NCI-H2029 (cell line): ENCODE results near the gene PCYOX1L.
"Not testable (repeated sequence)": the region's sequence is repeated elsewhere in the genome, so short reads cannot be mapped to it uniquely, and the experiment has no call there.

Experiments
- DNase-seq: peaks from one replicate; lab custom pipeline; 2025; lab: John Stamatoyannopoulos, UW

The PCYOX1L gene

DNA sequence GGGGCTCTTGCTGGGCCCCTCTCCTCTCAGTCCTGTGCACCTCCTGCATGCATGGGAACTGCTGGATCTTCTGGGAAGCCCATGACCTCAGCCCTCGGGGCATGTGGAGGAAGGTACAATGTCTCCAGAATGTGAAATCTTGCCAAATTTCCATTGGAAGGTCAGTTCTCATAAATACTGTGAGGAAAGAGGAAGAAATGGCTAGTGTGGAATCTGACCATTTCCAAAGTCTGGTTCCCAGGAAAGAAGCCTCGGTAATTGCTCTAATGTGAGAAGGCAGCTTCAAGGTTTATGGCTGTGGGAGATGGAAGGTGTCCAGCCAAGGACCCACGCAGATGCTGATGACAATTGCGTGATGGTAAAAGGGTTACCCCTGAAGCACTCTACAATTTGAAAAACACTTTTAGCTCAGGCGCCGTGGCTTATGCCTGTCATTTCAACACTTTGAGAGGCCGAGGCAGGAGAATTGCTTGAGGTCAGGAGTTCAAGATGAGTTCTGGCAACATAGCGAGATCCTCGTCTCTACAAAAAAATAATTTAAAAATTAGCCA, 29.3 kb downstream of the PCYOX1L start:
- no peak for DNase-seq

DNA sequence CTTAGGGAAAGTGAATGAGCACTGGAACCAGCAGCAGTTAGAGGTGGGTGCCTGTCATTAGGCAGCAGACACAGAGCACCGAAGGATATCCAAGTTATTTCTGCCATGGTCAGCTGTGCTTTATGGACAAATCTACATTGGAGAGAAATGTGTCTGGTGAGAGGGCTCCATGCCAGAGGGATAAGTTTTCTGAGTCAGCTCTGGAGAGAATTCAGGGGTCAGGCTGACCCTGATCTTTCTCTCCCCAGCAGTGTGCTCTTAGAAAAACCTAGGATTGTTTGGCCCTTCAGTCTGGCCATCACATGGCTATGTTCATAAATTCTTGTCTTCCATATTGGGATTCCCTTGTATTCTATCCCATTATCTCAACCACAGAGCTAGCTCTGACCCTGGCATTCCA, 30.1 kb downstream of the PCYOX1L start:
- no peak for DNase-seq

DNA sequence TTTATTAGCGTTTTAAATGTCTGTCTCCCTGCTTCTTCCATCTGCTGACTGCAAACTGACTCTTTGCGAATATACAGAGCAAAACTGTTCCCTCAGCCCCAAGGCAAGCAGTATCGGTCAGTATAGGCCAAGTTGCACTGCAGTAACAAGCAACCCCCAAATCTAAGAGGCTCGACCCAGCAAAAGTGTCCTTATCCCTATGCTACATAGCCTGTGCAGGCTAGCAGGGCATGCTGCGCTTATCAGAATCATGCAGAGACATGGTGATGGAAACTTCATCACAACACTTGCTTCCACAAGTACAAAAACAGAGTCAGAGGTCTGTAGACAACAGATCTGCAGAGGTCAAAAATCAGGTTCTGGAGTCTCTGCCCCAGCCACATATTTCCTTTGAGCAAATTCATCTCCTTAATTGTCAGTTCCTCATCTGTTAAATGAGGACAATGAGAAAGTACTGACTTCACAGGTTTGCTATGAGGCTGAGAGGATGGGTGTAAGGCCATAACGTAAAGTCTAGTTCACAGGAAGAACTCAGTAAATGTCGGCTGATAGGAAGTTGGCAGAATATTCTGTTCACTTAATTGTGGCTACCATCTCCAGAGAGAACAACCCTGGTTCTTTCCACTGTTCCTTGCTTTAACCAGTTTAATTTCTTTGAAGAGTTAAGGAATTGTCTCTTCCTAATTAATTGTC, 30.8 kb downstream of the PCYOX1L start:
- no peak for DNase-seq

DNA sequence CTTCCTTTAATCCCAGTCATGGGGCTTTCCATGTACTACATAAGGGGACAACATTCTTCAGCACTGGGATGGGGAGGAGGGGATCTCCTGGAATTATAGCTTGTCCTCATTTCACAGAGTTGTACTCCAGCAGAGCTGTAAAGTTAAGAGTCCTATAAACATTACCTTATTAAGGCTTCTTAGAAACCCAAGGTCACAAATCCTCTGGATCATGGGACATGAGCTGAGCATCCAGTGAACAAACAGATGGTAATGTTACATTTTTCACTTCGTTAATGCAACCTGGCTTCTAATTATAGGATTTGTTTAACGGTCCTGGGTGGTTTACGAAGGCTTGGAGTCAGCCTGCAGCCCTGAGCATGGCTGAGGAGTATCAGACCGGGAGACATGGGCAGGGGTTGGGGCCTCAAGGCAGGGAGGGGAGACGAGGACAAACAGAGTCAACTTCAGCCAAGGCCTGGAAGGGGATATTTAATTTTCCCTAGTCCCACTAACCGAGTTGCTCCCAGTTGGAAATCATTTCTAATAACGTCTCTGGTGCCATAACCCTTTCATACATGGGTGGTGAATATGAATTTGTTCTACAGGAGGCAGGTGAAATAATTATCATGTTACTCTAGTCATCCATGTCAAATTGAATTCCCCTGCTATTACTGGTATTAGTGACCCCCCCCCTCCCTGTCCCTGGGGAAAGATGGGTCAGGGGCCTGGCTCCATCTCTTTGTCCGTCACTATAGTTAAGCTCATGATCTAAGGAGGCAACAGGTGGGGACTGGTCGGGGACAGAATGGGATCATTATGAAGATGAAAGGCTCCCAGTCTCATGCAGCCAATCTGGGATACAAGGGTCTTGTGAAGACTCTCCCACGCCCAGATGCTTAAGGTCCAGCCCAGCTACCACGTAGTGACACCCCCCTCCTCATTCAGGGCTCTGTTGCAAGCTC, 32.0 kb downstream of the PCYOX1L start:
- DNase-seq: no peak

DNA sequence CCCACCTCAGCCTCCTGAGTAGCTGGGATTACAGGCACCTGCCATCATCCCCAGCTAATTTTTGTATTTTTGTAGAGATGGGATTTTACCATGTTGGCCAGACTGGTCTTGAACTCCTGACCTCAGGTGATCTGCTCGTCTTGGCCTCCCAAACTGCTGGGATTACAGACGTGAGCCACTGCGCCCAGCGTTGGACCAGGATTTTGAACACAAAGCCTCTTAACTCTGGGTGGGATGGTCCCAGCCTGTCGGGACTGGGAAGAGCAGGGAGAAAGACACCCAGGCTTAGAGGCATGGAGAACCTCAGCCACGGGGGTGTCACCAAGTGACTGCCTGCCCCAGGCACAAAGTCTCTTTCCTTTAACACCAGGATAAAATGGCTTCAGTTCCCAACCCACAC, 33.2 kb downstream of the PCYOX1L start:
- not testable (repeated sequence) for DNase-seq

DNA sequence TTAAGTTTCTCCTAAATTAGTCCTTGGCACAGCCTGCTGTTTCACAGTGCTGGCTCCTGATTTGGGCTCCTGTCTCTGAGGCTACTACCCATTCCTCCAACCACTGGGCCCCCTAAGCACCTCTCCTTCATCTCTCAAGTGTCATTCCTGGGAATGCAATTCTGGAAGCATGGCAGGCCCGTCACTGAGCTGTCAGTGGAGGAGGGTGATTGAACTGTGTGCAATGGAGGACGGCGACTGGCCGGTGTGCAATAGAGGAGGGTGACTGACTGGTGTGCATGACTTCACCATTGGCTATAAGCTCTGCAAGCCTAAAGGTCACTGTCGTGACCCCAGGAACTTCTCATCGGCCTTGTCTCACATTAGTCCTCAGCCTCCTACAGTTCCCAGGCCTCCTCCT, 33.7 kb downstream of the PCYOX1L start:
- DNase-seq: no peak

DNA sequence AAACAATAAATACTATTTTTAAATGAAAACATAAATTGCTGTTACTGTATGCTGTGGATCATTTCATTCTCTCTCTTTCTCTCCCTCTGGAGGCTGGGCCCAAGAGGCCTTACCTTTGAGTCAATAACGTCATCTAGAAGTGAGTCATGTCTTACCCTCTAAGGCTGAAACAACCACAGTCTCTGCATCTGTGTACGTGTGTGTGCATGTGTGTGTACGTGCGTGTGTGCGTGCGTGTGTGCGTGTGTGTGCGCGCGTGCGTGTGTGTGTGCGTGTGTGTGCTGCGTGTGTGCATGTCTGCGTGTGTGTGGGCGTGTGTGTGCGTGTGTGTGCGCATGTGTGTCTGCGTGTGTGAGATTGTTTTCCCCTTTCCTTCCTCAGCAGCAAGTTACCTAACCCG, 34.9 kb downstream of the PCYOX1L start:
- DNase-seq: no peak

DNA sequence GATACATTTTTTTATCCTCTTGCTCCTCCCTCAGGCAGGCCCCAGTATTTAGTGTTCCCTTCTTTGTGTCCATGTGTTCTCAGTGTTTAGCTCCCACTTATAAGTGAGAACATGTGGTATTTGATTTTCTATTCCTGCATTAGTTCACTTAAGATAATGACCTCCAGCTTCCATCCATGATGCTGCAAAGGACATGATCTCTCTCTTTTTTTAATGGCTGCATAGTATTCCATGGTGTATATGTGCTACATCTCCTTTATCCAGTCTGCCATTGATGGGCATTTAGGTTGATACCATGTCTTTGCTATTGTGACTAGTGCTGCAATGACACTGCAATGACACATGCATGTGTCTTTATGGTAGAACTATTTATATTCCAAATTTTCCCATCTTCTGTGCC, 37.1 kb downstream of the PCYOX1L start:
- not testable (repeated sequence) for DNase-seq

DNA sequence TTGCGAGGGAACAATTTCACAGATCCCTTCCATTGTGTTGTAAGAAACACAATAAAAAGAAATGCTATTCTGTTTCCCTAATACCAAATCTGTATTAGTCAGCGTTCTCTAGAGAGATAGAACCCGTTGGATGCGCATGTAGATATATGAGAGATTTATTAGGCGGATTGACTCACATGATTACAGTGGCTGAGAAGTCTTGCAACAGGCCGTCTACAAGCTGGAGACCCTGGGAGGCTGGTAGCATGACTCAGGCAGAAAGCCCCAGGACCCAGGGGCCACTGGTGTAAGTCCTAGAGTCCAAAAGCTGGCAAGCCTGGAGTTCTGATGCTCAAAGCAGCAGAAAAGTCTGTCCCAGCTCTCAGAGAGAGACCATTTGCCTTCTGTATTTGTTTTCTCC, 39.7 kb downstream of the PCYOX1L start:
- DNase-seq: no peak

DNA sequence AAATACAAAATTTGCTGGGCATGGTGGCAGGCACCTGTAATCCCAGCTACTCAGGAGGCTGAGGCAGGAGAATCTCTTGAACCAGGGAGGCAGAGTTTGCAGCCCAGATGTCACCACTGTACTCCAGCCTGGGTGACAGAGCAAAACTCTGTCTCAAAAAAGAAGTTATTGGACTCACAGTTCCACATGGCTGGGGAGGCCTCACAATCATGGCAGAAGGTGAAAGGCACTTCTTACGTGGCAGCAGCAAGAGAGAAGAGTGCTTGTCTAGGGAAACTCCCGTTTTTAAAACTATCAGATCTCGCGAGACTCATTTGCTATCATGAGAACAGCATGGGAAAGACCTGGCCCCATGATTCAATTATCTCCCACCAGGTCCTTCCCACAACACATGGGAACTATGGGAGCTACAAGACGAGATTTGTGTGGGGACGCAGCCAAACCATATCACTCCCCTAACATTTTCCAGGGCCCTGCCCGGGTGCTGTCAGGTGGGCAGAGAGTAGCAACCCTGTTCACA, 41.0 kb downstream of the PCYOX1L start:
- DNase-seq: not testable (repeated sequence)

DNA sequence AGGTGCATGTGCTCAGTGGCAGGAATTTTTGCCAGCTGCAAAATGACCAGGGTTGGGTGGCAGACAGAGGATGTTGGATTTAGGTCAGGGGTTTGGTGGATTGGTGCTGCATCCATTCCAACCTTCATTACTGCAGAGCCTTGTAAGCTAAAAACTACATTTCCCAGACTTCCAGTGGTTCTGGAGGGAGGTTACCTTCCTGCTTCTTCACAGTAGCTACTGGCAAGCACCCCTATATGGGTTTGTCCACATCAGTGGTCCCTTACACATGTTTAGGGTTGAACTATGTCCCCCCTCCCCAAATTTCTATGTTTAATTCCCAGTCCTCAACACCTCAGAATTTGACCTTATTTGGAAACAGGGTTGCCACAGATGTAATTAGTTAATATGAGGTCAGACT, 41.9 kb downstream of the PCYOX1L start:
- DNase-seq: no peak

DNA sequence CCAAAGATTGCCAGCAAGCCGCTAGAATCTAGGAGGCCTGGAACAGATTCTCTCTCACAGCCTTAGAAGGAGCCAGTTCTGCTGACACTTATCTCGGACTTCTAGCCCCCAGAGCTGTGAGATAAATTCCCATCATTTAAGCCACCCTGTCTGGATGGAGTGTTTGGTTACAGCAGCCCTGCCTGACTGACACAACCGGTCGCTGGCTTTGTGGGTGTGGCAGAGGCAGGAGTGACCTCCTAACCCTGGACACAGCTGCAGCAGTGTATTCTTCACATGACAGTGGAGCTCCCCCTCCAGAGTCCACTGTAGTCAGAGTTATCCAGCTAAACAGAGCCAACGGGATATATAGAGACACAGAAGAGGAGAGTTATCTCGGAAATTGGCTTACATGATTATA, 42.5 kb downstream of the PCYOX1L start:
- DNase-seq: no peak

DNA sequence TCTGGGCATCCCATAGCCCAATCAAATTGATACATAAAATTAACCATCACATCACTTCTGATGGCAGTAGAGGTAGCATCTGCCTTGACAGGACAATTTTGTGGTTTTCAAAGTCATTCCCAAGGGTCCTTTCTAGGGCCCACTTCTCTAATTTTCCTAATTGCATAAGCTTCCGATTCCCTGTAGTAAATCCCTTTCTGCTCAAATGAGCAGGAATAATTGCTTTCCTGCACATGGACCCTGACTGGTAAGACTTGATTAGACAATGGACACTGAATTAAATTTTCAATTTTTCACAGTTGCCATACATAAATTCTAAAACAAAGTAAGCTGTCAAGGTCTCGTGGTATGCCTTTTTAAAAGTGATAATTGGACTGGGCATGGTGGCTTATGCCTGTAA, 43.2 kb downstream of the PCYOX1L start:
- no peak for DNase-seq

DNA sequence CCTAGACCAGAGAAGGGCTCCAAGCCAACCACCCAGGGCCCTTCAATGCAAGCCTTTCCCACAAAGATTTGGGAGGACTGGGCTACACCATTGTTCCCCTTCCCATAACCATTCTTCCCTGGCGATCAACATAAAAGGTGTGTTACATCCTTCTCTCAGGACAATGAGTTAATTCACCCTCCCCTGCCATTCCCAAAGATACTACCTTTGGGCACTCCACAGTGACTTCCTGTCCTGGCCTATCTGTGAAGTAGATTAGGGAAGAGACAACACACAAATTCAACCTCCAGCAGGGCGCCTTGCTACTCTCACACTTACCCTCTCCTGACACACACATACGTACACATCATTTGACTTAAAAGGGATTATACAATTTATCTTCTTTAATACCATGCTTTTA, 44.4 kb downstream of the PCYOX1L start:
- DNase-seq: no peak

DNA sequence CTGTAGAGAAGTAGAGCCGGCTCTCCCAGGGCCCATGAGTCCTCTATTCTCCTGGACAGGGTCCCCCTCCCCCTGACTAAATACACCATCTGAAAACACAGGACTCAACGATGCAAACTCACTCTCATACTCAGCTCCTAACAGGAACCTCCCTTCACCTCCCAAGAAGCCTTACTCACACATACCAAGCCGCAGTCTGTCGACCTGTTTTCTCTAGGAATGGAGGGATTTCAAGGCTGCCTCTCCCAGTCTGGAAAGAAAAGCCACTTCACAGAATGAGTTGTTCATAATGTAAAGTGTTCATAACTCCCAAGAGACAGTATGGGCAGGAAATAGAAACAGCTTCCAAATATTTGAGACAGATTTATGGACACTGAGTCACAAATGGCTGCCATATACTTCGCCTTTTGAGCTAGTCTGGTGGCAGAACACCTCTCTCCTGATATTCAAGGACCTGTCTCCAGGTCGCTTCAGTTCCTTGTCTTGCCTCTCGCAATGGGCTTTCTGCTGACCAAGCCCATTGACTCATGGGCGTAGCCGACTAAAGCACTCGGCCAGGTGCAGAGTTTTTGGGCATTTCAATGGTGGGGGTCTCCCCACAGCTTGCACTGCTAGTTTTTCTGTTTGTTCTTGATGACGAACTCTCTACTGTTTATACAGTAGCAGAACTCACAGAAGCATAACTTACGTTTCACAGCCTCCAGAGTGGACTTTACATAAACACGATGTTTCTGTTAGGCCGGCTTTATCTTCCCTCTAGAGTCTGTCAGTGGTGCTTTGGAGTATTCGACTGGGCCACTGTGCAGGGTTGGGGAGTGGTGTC, 46.3 kb downstream of the PCYOX1L start:
- DNase-seq: no peak

DNA sequence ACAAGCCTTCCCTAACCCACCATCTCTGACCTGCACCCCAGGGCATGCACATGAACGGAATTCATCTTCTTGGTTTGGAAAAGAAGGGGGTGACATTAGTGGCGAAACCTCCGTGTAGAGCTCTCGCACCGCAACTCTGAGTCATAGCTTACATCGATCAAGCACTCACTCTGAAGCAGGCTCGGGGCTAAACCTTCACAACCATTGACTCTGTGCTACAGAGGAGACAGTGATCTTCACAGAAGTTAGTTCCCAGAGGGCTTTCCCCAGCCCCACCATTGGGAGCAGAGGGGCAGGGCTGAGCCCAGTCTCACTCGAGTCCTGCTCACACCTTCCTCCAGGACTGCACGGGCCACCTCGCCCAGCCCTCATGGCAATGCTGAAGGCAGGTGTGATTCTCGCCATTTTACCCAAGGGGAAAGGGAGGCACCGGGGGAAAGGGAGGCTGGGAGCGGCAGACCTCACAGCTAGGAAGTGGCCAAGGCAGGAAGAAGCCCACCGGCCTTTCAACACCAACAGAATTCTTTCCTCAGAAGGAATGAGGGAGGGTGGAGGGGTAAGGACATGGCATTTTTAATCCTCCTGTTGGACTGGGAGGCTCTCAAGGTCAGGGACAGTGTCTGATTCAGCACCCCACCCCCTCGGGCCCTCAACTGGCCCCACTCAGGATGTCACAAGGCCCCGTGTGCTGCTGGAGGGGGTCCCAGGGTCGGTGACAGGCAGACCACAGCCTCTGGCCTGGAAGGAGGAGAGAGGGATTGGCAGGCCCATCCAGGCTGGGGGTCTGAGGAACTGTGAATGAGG, 47.1 kb downstream of the PCYOX1L start:
- DNase-seq: no peak

DNA sequence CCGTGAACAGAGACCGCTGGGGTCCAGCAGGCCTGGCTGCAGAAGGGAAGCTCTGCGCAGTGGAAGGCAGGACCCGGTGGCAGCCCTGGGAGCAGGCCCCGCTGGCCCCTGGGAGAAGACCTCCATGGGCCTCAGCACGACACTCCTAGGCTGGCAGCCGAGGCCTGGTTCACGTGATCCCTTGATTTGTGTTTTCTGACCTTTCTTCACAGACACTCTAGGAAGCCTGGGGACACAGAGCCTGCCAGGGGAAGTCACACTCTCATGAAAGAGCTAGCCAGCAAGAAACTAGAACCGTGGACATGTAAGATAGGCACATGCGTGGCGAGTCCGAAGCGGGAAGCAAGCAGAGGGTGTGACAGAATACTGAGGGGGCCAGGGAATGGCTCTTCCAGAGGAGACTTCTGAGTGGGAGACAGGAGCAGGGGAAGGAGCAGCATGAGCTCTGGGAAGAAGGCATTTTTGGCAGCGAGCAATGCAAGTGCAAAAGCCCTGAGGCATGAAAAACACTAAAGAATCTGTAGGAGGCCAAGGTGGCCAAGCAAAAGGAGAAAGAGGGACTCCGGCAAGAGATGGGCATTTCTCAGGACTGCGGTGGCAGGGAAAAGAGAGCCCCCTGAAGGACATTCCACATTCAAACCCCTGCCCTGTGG, 47.8 kb downstream of the PCYOX1L start:
- no peak for DNase-seq

DNA sequence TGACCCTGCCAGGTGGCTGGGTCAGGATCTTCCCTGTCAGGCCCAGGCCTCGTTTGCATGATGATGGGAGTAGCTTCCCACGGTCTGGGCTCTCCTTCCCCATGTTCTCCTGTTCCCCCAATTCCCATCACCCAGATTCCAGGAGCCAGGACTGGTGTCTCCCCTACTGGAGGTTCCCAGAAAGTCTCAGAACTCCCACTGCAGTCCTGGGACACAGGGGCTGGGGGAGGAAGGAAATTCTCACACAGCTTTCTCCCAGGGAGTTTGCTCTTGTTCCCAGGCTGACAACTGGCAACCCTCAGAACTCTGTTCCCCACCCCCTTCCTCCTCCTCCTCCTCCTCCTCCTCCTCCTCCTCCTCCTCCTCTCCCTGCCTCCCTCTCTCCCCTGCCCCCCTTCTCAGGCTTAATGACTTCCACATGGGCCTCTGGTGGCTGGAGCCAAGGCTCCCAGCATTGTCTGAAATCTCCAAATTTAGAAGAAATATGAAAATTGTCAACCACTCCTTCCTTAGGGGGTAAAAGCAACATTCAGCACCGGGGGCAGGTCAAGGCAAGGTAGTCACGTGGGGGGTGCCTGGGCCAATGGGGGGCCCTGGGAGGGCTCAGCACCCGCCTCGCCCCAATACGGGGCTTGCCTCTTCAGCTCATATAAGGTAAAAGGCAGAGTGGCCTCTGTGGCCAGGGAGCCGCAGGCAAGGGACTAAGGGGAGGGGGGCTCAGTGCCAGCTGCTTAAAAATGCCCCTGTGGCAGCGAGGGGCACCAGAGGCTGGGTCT, 48.5 kb downstream of the PCYOX1L start:
- no peak for DNase-seq

DNA sequence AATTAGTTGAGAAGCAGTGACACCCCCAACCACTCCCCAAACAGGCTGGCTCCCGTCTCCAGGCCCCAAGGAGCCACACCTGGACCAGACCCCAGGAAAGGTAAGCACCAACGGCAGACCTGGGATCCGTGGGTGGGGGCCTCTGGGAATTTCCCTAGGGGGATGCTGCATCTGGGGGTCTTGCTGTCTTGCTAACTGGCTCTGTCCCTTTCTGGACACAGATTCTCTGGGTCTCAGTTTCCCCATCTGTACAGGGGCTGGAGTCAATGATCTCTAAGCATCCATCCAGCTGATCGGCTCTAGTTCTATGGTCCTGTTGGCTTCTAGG, 49.1 kb downstream of the PCYOX1L start:
- DNase-seq: no peak
